Mesothelial cell of epicardium (in vitro differentiated cells): ENCODE results near the gene SAA4. TPM values are rescaled to one million over a fixed set of nuclear protein-coding genes. Genes with fewer than 3 reads are reported as not detected.

Experiments
- DNase-seq, 2 experiments: peaks; one replicate each; pipeline ENCODE4 v3.0.0; 2021; ENCODE audit warnings: low spot score in 2 of 2; ENCODE audit not compliant: unreplicated experiment in 2 of 2
- H3K27ac Mint-ChIP-seq: 2 replicates; pipeline ENCODE4 v1.8.0; 2021; ENCODE audit warnings: mixed read lengths
- H3K27me3 Mint-ChIP-seq: 2 replicates; pipeline ENCODE4 v1.8.0; 2021; ENCODE audit warnings: low read depth, mixed read lengths
- H3K36me3 Mint-ChIP-seq: 2 replicates; pipeline ENCODE4 v1.8.0; 2021; ENCODE audit warnings: mixed read lengths
- H3K4me1 Mint-ChIP-seq: 2 replicates; pipeline ENCODE4 v1.8.0; 2021; ENCODE audit warnings: mixed read lengths
- H3K4me3 Mint-ChIP-seq: 2 replicates; pipeline ENCODE4 v1.8.0; 2021; ENCODE audit warnings: mild to moderate bottlenecking, moderate library complexity, mixed read lengths
- H3K9me3 Mint-ChIP-seq: 2 replicates; pipeline ENCODE4 v1.8.0; 2021; ENCODE audit warnings: mixed read lengths
- total RNA-seq: library from RNA; stranded (reverse); gene quantifications from 3 replicates; pipeline ENCODE4 v1.2.1, GENCODE V29; 2021
- TF ChIP-seq, protein P1 (sequence below): fragments of 200-600 bp; sonication (generic); IDR thresholded peaks from one replicate; pipeline ENCODE4 v1.5.0; 2021; ENCODE audit warnings: antibody characterized with exemption; ENCODE audit not compliant: unreplicated experiment

Gene SAA4, protein sequence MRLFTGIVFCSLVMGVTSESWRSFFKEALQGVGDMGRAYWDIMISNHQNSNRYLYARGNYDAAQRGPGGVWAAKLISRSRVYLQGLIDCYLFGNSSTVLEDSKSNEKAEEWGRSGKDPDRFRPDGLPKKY
- not detected in 3 replicates for total RNA-seq

DNA sequence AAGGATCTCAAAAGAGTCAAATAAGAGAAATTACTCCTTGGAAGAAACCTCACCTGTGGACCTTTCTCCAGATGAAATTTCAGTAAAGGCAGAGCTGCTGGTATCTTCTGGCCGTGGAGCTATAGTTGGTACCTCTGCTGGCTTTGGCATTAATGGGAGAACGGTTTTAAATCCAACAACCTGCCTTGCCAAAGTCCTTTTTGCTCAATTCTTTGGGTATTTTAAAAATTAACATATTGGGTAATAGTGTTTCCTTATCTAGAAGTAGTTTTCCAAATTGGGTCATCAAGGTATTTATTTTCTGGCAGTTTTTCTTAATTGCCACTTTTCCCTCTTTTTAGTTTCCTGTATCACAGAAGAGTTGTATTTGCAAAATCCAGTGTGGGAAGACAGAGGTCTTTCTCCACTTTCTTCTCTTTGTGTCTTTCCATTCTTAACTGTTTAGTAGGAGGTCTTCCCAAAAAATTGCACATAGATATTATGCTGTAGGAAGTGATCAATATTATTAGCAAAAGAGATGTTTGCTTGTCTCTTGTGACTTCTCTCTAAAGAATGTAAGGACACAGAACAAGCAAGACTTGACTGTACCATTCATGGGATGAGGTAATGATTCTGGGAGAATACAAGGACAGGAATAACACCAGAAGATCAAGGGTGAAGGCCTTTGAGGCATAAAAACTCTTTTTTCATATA is at the start of gene SAA4:
Gene SAA4, minus strand, starts transcription at position 139 of the 693 bp plus-strand sequence. CDS start 876 bp downstream, outside the sequence.
- no peak for DNase-seq
- Mint-ChIP-seq H3K27me3 (peaks cover 56% of the 10 kb centered on the region), H3K4me3 (no peak within 1 kb of the TSS), H3K4me1 (no peaks in the 10 kb centered on the region), H3K36me3 (no peaks in the 10 kb centered on the region), H3K27ac (no peak within 1 kb of the TSS), H3K9me3 (no peaks in the 10 kb centered on the region)
- TF ChIP-seq, protein P1, sequence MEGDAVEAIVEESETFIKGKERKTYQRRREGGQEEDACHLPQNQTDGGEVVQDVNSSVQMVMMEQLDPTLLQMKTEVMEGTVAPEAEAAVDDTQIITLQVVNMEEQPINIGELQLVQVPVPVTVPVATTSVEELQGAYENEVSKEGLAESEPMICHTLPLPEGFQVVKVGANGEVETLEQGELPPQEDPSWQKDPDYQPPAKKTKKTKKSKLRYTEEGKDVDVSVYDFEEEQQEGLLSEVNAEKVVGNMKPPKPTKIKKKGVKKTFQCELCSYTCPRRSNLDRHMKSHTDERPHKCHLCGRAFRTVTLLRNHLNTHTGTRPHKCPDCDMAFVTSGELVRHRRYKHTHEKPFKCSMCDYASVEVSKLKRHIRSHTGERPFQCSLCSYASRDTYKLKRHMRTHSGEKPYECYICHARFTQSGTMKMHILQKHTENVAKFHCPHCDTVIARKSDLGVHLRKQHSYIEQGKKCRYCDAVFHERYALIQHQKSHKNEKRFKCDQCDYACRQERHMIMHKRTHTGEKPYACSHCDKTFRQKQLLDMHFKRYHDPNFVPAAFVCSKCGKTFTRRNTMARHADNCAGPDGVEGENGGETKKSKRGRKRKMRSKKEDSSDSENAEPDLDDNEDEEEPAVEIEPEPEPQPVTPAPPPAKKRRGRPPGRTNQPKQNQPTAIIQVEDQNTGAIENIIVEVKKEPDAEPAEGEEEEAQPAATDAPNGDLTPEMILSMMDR, result no peak

DNA sequence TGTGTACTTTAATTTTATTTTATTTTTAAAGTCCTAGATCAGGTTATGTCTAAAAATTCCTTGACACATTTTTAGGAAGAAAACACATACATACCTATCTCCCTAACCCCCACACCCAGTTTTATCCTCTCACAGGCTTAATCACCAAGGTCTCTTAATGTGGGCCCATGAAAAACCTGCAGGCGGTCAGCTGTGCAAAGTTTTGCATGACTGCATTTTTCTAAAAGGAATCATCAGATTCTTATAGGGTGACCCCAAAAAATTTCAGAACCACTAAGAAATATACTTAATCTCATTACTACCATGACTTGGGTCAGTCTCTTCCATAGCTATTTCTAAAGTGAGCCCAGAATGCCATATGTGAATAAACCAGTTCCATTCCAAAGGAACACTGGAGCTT is 49.2 kb upstream of the SAA4 start:
- H3K4me1 Mint-ChIP-seq, result no peaks in the 10 kb centered on the region
- H3K36me3 Mint-ChIP-seq, result peaks cover 45% of the 10 kb centered on the region
- H3K9me3 Mint-ChIP-seq, result no peaks in the 10 kb centered on the region
- no peak overlapping the region for H3K27ac Mint-ChIP-seq
- no peak overlapping the region for H3K4me3 Mint-ChIP-seq
- TF ChIP-seq, protein P1, result no peak
- no peak for DNase-seq
- H3K27me3 Mint-ChIP-seq, result no peaks in the 10 kb centered on the region

DNA sequence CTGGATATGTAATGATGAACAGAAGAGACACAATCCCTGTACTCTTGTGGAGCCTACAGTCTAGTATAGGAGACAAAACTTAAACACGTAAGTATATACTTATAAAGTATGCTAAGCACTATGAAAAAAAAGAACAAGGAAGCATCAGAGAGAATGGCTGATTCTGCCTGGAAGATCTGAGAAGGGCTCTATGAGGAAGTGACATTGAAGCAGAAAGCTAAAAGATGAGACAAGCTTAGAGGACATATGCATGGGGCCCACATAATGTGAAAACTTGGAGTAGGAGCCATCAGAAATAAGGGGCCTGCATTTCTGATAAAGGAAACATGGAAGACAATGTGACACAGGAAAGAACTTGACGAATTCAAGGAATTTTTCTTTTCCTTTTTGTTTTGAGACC is 46.0 kb upstream of the SAA4 start:
- H3K36me3 Mint-ChIP-seq, result peaks cover 50% of the 10 kb centered on the region
- TF ChIP-seq, protein P1, result no peak
- no peaks in the 10 kb centered on the region for H3K9me3 Mint-ChIP-seq
- no peak overlapping the region for H3K4me3 Mint-ChIP-seq
- H3K4me1 Mint-ChIP-seq, result no peaks in the 10 kb centered on the region
- no peak overlapping the region for H3K27ac Mint-ChIP-seq
- no peaks in the 10 kb centered on the region for H3K27me3 Mint-ChIP-seq
- DNase-seq, result no peak

DNA sequence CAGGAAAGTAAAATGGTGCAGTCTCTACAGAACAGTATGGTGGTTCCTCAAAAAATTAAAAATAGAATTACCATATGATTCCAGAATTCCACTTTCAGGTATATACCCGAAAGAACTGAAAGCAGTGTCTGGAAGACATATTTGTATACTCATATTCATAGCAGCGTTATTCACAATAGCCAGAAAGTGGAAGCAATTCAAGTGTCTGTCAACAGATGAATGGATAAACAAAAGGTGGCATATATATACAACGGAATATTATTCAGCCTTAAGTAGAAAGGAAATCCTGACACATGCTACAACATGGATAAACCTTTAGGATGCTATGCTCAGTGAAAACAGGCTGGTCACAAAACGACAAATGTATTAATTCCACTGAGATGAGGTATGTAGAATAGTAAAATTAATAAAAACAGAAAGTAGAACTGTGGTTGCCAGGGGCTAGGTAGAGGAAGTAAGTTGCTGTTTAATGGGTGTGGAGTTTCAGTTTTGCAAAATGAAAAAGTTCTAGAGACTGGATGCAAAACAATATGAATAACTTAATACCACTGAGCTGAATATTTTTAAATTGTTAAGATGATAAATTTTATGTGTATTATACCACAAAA is 43.9 kb upstream of the SAA4 start:
- DNase-seq, result no peak
- H3K27ac Mint-ChIP-seq, result no peak overlapping the region
- H3K36me3 Mint-ChIP-seq, result peaks cover 44% of the 10 kb centered on the region
- no peaks in the 10 kb centered on the region for H3K27me3 Mint-ChIP-seq
- TF ChIP-seq, protein P1, result no peak
- no peaks in the 10 kb centered on the region for H3K4me1 Mint-ChIP-seq
- no peak overlapping the region for H3K4me3 Mint-ChIP-seq
- H3K9me3 Mint-ChIP-seq, result no peaks in the 10 kb centered on the region

DNA sequence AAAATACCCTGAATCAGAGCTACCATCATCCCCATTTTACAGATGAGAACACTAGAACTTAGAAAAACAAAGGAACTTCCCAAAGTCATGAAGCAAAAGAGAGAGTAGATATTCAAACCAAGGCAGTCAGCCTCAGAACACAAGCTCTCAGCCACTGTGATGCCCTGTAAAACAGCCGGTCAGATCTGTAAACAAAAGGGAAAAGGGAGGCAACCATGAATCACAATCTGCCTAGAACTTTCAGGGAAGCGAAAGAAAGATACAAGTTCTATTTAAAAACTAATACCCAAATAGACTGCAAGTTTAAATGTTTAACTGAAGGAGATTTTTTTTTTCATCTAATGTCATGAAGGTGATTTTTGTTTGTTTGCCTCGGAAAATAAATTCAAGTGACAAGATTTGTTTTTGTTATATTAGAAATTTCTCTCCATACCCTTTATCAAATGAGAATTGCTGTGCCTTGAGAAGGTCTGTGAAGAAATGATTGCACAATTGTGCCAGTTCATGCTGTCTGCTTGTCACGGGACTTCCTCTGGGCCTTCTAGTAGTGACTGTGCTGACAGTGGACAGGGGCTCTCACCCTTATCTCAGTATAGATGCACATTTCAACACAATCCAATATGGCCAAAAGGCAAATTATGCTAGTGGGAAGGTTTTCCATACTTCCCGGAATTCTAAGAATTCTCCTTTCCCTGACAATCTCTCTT is 41.1 kb upstream of the SAA4 start:
- Mint-ChIP-seq H3K36me3 (peaks cover 43% of the 10 kb centered on the region), H3K4me1 (no peaks in the 10 kb centered on the region), H3K27ac (no peak overlapping the region), H3K9me3 (peaks cover 3% of the 10 kb centered on the region), H3K4me3 (no peak overlapping the region), H3K27me3 (no peaks in the 10 kb centered on the region)
- no peak for DNase-seq
- TF ChIP-seq, protein P1, result no peak
